Measurements from ENCODE around the gene SLC12A7.
"Not testable (repeated sequence)": the region's sequence is repeated elsewhere in the genome, so short reads cannot be mapped to it uniquely, and the experiment has no call there.

Gene SLC12A7

GRCh38 chr5:1094670-1095190 is 17.1 kb downstream of the SLC12A7 start:
- DNase-seq, result no peak

GRCh38 chr5:1093361-1093760 is 18.5 kb downstream of the SLC12A7 start:
- no peak for DNase-seq

GRCh38 chr5:1092122-1092521 is 19.7 kb downstream of the SLC12A7 start:
- no peak for DNase-seq

- no peak for DNase-seq
Observed at GRCh38 chr5:1091632-1092031, 20.2 kb downstream of the SLC12A7 start.

- no peak for DNase-seq
Observed at GRCh38 chr5:1090538-1090937, 21.3 kb downstream of the SLC12A7 start.

GRCh38 chr5:1089621-1090040 is 22.2 kb downstream of the SLC12A7 start:
- DNase-seq, result no peak

GRCh38 chr5:1089146-1089545 is 22.7 kb downstream of the SLC12A7 start:
- no peak for DNase-seq

GRCh38 chr5:1088726-1089125 is 23.1 kb downstream of the SLC12A7 start:
- DNase-seq, result no peak

- DNase-seq, result no peak
Observed at GRCh38 chr5:1088031-1088430, 23.8 kb downstream of the SLC12A7 start.

- no peak for DNase-seq
Observed at GRCh38 chr5:1087428-1087827, 24.4 kb downstream of the SLC12A7 start.

- DNase-seq, result no peak
Observed at GRCh38 chr5:1086871-1087270, 25.0 kb downstream of the SLC12A7 start.

GRCh38 chr5:1086137-1086536 is 25.7 kb downstream of the SLC12A7 start:
- no peak for DNase-seq

GRCh38 chr5:1085391-1085790 is 26.5 kb downstream of the SLC12A7 start:
- no peak for DNase-seq

GRCh38 chr5:1083823-1084605 is 27.8 kb downstream of the SLC12A7 start:
- no peak for DNase-seq

- DNase-seq, result not testable (repeated sequence)
Observed at GRCh38 chr5:1083026-1083425, 28.8 kb downstream of the SLC12A7 start.

- DNase-seq, result no peak
Observed at GRCh38 chr5:1081519-1081918, 30.3 kb downstream of the SLC12A7 start.

GRCh38 chr5:1080432-1080831 is 31.4 kb downstream of the SLC12A7 start:
- DNase-seq, result no peak

- DNase-seq, result no peak
Observed at GRCh38 chr5:1079961-1080360, 31.9 kb downstream of the SLC12A7 start.

GRCh38 chr5:1079486-1079885 is 32.4 kb downstream of the SLC12A7 start:
- DNase-seq, result no peak

GRCh38 chr5:1078851-1079250 is 33.0 kb downstream of the SLC12A7 start:
- no peak for DNase-seq

GRCh38 chr5:1078206-1078605 is 33.7 kb downstream of the SLC12A7 start:
- no peak for DNase-seq

- DNase-seq, result no peak
Observed at GRCh38 chr5:1077491-1078020, 34.3 kb downstream of the SLC12A7 start.

- DNase-seq, result no peak
Observed at GRCh38 chr5:1077026-1077425, 34.8 kb downstream of the SLC12A7 start.

- DNase-seq, result no peak
Observed at GRCh38 chr5:1076406-1076805, 35.5 kb downstream of the SLC12A7 start.

- DNase-seq, result no peak
Observed at GRCh38 chr5:1075931-1076330, 35.9 kb downstream of the SLC12A7 start.
